ENCODE measurements around the gene CHMP5.
"Not testable (repeated sequence)": the region's sequence is repeated elsewhere in the genome, so short reads cannot be mapped to it uniquely, and the experiment has no call there.

The CHMP5 gene

GRCh38 chr9:33277484-33277883, 12.6 kb downstream of the CHMP5 start:
- DNase-seq (ENCODE audit: low read depth) = no peak

DNA sequence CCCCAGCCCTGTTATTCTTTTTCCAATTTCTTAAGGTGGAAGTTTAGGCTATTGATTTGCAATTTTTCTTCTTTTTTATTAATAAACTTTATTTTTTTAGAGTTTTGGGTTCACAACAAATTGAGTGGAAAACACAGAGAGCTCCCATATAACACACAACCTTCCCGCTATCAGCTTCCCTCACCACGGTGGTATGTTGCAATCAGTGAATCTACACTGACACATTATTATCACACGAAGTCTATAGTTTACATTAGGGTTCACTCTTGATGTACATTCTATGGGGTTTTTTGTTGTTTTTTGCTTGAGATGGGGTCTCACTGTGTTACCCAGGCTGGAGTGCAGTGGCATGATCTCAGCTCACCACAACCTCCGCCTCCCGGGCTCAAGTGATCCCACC, 20.7 kb downstream of the CHMP5 start:
- DNase-seq (ENCODE audit: low read depth) = no peak

DNA sequence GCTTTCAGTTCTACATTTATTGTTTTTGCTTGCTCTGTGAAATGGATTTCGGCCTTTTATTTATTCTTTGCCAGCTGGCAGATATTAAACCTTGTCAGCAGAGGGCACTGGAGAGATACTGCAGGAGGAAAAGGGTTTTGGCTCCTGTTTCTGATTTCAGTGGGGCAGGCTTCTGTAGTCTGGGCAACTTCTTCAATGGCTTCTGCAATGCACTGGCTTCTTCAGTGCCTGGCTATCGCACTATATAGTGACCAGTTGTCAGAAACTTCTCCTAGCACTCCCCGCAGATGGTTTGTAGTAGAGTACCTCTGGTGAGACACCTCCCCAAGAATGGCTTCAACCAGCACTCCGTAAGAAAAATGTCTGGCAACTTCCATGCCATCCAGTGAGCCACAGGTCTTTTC, 22.2 kb downstream of the CHMP5 start:
- DNase-seq (ENCODE audit: low read depth) = no peak

DNA sequence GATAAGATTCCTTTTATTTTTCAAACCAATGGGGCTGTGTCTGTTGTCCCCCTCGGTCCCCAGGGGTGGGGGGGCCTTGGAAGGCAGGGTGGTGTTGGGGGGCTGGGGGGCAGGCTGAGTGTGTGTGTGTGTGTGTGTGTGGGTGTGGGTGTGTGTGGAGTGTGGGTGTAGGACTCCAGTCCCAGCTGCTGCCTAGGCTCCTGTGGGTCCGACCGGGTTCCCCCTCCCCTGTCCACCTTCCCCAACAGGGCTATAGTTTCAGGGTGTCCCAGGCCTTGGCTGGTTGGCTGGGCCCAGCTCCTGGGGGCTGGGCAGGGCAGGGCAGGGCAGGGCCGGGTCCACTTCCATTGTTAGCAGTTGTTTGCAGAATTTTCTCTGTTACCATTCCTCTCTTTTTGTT, 23.4 kb downstream of the CHMP5 start:
- DNase-seq (ENCODE audit: low read depth) = no peak

- no peak for DNase-seq (ENCODE audit: low read depth)
Measured at GRCh38 chr9:33288828-33289483, 24.1 kb downstream of the CHMP5 start.

DNA sequence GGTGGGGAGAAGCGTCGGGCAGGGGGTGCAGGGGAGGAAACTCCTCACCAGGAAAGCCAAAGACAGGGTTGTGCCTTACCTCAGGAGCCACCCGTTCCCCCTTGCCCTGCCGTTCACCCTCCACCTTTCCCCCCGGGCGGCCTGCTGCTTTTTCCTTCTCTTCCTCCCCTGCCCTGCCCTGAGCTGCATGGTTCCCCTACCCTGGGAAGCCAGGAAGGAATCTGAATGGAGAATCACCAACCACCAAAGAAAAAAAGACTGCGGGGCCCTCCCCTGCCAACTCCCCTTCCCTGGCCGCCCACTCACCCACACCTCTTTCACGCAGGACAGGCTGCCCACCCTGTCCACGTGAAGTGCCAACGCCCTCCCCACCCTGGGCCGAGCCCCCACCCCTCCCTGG, 24.6 kb downstream of the CHMP5 start:
- no peak for DNase-seq (ENCODE audit: low read depth)

DNA sequence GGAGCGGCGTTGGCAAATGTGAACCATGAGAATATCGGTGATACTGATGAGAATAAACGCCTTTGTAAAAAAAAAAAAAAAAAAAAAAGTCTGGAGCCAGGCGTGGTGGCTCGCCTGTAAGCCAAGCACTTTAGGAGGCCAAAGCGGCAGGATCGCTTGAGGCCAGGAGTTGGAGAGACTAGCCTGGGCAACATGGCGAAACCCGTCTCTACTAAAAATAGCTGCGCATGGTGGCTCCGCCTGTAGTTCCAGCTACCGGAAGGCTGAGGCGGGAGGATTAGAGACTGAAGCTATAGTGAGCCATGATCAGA, 25.0 kb downstream of the CHMP5 start:
- no peak for DNase-seq (ENCODE audit: low read depth)

- DNase-seq (ENCODE audit: low read depth) = peak; percentile 98
Measured at GRCh38 chr9:33290247-33291030, 25.6 kb downstream of the CHMP5 start, which contains the start of gene NFX1. Gene NFX1 (plus strand): TSS chr9:33290516. CDS start chr9:33290573, 57 bp downstream.

GRCh38 chr9:33291031-33291397, 26.2 kb downstream of the CHMP5 start:
- DNase-seq (ENCODE audit: low read depth) = no peak

- DNase-seq (ENCODE audit: low read depth) = no peak
Measured at GRCh38 chr9:33291901-33292300, 27.1 kb downstream of the CHMP5 start.

- DNase-seq (ENCODE audit: low read depth) = no peak
Measured at GRCh38 chr9:33293782-33294181, 28.9 kb downstream of the CHMP5 start.

GRCh38 chr9:33294670-33295432, 30.0 kb downstream of the CHMP5 start:
- no peak for DNase-seq (ENCODE audit: low read depth)

GRCh38 chr9:33295571-33295970, 30.7 kb downstream of the CHMP5 start:
- no peak for DNase-seq (ENCODE audit: low read depth)

GRCh38 chr9:33297432-33297831, 32.6 kb downstream of the CHMP5 start:
- DNase-seq (ENCODE audit: low read depth) = no peak

- no peak for DNase-seq (ENCODE audit: low read depth)
Measured at GRCh38 chr9:33300546-33300945, 35.7 kb downstream of the CHMP5 start.

DNA sequence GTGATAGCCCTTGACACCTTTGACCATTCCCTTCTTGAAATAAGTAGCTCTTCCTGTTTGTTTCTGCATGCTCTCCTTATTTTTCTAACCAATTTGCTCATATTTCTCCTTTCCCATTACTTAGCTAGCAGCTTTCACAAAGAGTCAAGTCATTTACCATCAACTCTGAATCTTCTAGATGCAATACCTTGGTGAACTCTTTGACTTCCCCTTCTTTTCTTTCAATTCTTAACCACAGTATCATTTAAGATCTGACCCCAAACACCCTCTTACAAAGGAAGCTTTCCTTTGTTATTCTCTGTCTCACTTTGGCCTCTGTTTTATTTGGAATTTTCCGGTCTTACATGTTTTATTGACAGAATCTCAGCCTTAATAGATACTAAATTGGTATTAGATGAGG, 39.5 kb downstream of the CHMP5 start:
- DNase-seq (ENCODE audit: low read depth) = no peak

- no peak for DNase-seq (ENCODE audit: low read depth)
Measured at GRCh38 chr9:33306037-33306436, 41.2 kb downstream of the CHMP5 start.

GRCh38 chr9:33307067-33307466, 42.2 kb downstream of the CHMP5 start:
- DNase-seq (ENCODE audit: low read depth) = no peak

GRCh38 chr9:33309903-33310302, 45.1 kb downstream of the CHMP5 start:
- no peak for DNase-seq (ENCODE audit: low read depth)

- DNase-seq (ENCODE audit: low read depth) = no peak
Measured at GRCh38 chr9:33310748-33311147, 45.9 kb downstream of the CHMP5 start.

DNA sequence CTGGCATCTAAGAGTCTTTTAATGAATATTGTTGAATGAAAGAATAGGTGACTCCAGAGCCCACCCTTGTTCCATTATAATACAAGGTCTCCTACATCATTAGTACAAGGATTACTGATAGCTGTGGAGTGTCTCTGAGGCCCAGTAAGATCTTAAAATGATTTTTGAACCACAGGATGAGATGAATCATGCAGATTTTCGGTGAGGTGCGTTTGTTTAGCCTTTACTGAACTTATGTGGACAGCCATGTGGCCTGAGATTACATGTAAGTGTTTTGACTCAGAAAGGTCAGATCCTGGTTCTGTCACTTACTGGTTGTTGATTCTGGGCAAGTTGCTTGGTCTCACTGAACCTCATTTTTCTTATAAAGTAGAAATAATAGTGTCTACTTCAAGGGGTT, 47.1 kb downstream of the CHMP5 start:
- DNase-seq (ENCODE audit: low read depth) = no peak

DNA sequence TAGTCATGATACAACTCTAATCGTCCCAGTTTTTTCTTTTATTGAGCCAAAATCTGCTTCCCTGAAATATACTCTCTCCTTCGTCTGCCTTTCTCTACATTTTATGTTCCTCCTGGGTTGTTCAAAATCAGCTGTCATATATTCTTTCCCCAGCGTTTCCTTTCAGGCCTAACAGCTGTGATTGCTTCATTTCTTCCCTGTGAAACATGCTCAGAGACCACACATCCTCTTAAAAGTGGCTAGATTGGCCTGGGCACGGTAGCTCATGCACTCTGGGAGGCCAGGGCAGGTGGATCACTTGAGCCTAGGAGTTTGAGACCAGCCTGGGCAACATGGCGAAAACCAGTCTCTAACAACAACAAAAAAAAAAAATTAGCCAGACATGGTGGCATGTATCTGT, 50.5 kb downstream of the CHMP5 start:
- DNase-seq (ENCODE audit: low read depth) = no peak

DNA sequence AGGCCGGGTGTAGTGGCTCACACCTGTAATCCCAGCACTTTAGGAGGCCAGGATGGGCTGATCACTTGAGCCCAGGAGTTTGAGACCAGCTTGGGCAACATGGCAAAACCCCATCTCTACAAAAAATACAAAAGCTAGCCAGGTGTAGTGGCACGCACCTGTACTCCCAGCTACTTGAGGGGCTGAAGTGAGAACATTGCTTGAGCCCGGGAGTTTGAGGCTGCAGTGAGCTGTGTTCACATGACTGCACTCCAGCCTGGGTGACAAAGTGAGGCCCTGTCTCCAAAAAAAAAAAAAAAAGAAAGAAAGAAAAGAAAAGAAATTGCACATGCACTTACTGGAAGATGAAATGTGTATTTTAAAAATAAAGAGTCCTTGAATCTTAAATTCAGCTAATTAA, 52.3 kb downstream of the CHMP5 start:
- DNase-seq (ENCODE audit: low read depth) = not testable (repeated sequence)

All from activated T-cell treated with anti-CD3 and anti-CD28 coated beads for 24 hours (primary cell).